ENCODE results near the gene CCDC13.
A peak's percentile ranks its signal among the peaks of the same experiment; 100 is the strongest.

The CCDC13 gene

DNA sequence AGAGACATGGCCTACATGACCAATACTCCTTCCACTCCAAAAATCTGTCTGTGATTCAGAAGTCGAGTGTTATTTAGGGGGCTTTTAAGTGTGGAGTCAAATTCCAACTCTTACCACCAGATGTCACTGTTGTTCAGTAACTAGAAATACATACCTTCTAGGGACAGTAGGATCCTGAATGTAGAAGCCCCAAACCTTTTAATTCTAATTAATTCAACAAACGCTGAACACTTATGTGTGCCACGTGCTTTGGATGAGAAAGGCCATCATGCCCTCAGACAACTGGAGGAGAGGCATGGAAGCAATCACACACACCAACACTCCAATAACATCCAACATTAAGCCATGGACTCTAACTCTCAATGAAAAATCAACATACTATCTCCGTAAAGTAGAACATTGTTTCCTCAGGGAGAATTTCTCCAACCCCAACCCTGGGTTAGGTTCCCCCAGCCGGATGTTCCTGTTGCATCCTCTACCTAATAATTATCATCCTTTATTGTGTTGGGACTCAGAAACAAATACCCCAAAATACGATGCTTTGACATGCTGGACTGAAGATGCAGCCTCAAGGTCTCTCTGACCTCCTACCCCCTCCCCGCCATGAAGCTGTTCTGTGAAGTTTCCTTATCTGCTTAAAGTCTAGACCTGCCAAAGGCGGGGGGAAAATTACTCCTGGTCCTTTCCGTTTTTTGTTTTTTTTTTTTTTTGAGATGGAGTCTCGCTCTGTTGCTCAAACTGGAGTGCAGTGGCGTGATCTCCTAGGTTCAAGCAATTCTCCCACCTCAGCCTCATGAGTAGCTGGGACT is 8.0 kb upstream of the CCDC13 start:
- DNase-seq (ENCODE audit: low spot score), result no peak
- H3K27ac ChIP-seq, result peak overlapping the region in 1 of 2 donors; percentile 73
- TF ChIP-seq, protein P1, sequence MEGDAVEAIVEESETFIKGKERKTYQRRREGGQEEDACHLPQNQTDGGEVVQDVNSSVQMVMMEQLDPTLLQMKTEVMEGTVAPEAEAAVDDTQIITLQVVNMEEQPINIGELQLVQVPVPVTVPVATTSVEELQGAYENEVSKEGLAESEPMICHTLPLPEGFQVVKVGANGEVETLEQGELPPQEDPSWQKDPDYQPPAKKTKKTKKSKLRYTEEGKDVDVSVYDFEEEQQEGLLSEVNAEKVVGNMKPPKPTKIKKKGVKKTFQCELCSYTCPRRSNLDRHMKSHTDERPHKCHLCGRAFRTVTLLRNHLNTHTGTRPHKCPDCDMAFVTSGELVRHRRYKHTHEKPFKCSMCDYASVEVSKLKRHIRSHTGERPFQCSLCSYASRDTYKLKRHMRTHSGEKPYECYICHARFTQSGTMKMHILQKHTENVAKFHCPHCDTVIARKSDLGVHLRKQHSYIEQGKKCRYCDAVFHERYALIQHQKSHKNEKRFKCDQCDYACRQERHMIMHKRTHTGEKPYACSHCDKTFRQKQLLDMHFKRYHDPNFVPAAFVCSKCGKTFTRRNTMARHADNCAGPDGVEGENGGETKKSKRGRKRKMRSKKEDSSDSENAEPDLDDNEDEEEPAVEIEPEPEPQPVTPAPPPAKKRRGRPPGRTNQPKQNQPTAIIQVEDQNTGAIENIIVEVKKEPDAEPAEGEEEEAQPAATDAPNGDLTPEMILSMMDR (IDR thresholded peaks at IDR 0.05), result peak; percentile 78
- no peak overlapping the region for H3K4me3 ChIP-seq

DNA sequence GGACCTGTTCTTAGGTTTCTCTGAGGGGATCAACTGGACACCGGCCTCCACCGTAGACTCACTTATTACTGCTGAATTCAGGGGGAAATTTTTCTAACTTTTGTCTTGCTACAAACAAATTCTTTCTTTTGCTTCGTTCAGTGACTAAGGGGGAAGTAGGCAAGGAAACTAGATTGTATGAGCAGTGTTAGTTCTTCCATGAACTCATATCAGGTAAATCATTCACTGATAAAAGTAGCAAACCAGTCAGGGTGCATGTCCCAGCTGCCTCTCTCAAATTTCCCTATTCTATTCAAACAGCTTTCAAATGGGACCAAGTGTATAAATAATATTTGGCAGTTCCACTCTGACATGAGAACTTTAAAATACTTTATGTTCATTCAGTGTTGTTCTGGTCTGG is 7.3 kb upstream of the CCDC13 start:
- H3K4me3 ChIP-seq, result no peak overlapping the region
- DNase-seq (ENCODE audit: low spot score), result no peak
- TF ChIP-seq, protein P1 (IDR thresholded peaks at IDR 0.05), result no peak
- H3K27ac ChIP-seq, result peak overlapping the region in 1 of 2 donors; percentile 73

DNA sequence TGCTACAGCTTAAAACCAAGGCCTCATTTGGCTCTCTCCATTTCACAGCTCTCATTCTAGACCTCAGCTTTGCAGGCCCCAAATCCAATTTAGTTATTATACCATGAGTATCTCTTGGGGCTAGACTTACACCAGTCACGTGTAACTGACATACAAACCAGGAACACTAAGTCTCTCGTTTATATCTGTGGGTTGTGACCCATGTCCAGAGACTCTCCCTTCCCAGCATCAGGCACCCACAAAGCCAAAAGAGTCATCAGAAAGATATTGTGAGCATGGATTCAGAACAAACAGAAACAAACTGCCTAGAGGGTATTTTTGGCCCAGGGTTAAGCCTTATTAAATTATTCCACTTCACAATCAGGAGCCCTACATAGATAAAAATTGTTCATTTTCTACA is 5.6 kb upstream of the CCDC13 start:
- peak overlapping the region; percentile 0 to 61 for H3K27ac ChIP-seq
- DNase-seq (ENCODE audit: low spot score), result no peak
- no peak overlapping the region for H3K4me3 ChIP-seq
- TF ChIP-seq, protein P1 (IDR thresholded peaks at IDR 0.05), result no peak

DNA sequence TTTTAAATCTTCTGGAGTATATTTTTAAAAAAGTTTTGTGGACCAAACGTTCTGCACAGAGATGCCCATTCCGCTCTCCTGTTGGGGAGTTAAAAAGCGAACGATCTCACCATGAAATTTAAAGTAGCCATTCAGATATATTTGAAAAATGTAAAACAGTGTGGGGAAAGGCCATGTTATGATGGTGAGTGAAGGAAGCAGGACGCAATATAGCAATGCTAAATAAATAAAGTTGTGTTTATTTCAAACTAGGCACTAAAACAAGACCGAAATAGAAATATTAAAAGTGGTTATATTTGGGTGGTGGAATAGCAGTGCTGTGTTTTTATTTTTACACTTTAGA is 327 bp upstream of the CCDC13 start:
- TF ChIP-seq, protein P1 (IDR thresholded peaks at IDR 0.05), result no peak
- no peak for DNase-seq (ENCODE audit: low spot score)
- H3K27ac ChIP-seq, result peak overlapping the region; percentile 65 to 88
- H3K4me3 ChIP-seq, result peak overlapping the region; percentile 79

DNA sequence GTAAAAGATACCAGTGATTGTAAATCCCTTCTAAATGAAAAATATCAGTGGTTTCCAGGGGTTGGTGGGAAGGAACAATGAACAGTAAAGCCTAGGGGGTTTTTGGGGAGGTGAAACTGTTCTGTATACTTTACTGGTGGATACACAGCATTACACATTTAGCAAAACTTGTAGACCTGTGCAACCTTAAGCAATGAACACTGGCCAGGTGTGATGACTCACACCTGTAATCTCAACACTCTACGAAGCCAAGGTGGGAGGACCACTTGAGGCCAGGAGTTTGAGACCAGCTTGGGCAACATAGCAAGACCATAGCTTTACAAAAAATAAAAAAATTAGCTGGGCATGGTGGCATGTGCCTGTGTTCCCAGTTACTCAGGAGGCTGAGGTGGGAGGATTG is 1.8 kb downstream of the CCDC13 start:
- no peak for DNase-seq (ENCODE audit: low spot score)
- H3K27ac ChIP-seq, result no peak overlapping the region
- H3K4me3 ChIP-seq, result no peak overlapping the region
- TF ChIP-seq, protein P1 (IDR thresholded peaks at IDR 0.05), result no peak

DNA sequence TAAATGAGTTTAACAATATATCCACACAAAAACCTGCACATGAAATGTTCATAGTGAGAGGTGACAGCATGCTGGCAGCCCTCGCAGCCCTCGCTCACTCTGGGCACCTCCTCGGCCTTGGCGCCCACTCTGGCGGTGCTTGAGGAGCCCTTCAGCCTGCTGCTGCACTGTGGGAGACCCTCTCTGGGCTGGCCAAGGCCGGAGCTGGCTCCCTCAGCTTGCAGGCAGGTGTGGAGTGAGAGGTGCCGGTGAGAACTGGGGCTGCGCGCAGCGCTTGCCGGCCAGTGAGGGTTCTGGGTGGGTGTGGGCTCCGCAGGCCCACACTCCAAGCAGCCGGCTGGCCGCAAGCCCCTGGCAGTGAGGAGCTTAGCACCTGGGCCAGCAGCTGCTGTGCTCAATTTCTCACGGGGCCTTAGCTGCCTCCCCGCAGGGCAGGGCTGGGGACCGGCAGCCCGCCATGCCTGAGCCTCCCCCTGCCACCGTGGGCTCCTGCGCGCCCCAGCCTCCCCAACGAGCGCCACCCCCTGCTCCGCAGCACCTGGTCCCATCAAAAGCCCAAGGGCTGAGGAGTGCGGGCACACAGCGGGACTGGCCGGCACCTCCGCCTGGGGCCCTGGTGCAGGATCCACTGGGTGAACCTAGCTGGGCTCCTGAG is 3.4 kb downstream of the CCDC13 start:
- no peak for DNase-seq (ENCODE audit: low spot score)
- TF ChIP-seq, protein P1 (IDR thresholded peaks at IDR 0.05), result no peak
- Histone ChIP-seq H3K27ac (no peak overlapping the region), H3K4me3 (no peak overlapping the region)

Data from coronary artery (tissue), 2 donors.